Neural progenitor cell (in vitro differentiated cells): ENCODE results near the gene EPHB1. TPM values are rescaled to one million over a fixed set of nuclear protein-coding genes. Genes with fewer than 3 reads are reported as not detected.

ENCODE experiments used
- DNase-seq: peaks from one replicate; pipeline ENCODE4 v3.0.0-alpha.2; 2016; ENCODE audit warnings: low spot score
- H2AFZ ChIP-seq: fragments of 200-600 bp; sonication (generic); replicated peaks from 2 replicates; pipeline ENCODE4 v1.6.1; 2016; ENCODE audit warnings: antibody characterized with exemption
- H3F3A ChIP-seq: fragments of 200-600 bp; sonication (generic); 2 replicates; pipeline ENCODE4 v1.6.1; 2016; ENCODE audit warnings: antibody characterized with exemption, low read depth
- H3K27ac ChIP-seq: fragments of 200-600 bp; sonication (generic); 2 replicates; pipeline ENCODE4 v1.5.1; 2016; ENCODE audit warnings: mild to moderate bottlenecking
- H3K27me3 ChIP-seq: fragments of 200-600 bp; sonication (generic); 2 replicates; pipeline ENCODE4 v1.6.1; 2016; ENCODE audit warnings: mild to moderate bottlenecking, moderate library complexity
- H3K36me3 ChIP-seq: fragments of 200-600 bp; sonication (generic); 2 replicates; pipeline ENCODE4 v1.5.1; 2016
- H3K4me1 ChIP-seq: fragments of 200-600 bp; sonication (generic); 2 replicates; pipeline ENCODE4 v1.6.1; 2016; ENCODE audit warnings: mixed run types
- H3K4me2 ChIP-seq: fragments of 200-600 bp; sonication (generic); 2 replicates; pipeline ENCODE4 v1.6.1; 2016
- H3K4me3 ChIP-seq: fragments of 200-600 bp; sonication (generic); 2 replicates; pipeline ENCODE4 v1.5.1; 2016
- H3K79me2 ChIP-seq: fragments of 200-600 bp; sonication (generic); 2 replicates; pipeline ENCODE4 v1.6.1; 2016; ENCODE audit warnings: low read depth
- H3K9ac ChIP-seq: fragments of 200-600 bp; sonication (generic); 2 replicates; pipeline ENCODE4 v1.6.1; 2016
- H3K9me3 ChIP-seq: fragments of 200-600 bp; sonication (generic); 2 replicates; pipeline ENCODE4 v1.5.1; 2016; ENCODE audit warnings: low read depth
- H4K20me1 ChIP-seq: fragments of 200-600 bp; sonication (generic); 2 replicates; pipeline ENCODE4 v1.6.1; 2016; ENCODE audit warnings: low read depth
- H3K27ac Mint-ChIP-seq: 3 replicates; pipeline ENCODE4 v1.8.0; 2021; ENCODE audit warnings: mixed read lengths
- H3K27me3 Mint-ChIP-seq: 2 replicates; pipeline ENCODE4 v1.8.0; 2022; ENCODE audit warnings: low read depth, mild to moderate bottlenecking, inconsistent platforms, moderate library complexity, mixed read lengths; ENCODE audit not compliant: insufficient read depth
- H3K36me3 Mint-ChIP-seq: 3 replicates; pipeline ENCODE4 v1.8.0; 2021; ENCODE audit warnings: mixed read lengths
- H3K4me1 Mint-ChIP-seq: 3 replicates; pipeline ENCODE4 v1.8.0; 2021; ENCODE audit warnings: mixed read lengths
- H3K4me3 Mint-ChIP-seq: 3 replicates; pipeline ENCODE4 v1.8.0; 2021; ENCODE audit warnings: mild to moderate bottlenecking, moderate library complexity, mixed read lengths
- H3K9me3 Mint-ChIP-seq: 3 replicates; pipeline ENCODE4 v1.8.0; 2020; ENCODE audit warnings: mixed read lengths
- EZH2 ChIP-seq: fragments of 200-600 bp; sonication (generic); IDR thresholded peaks from 2 replicates; pipeline ENCODE4 v1.6.1; 2017; ENCODE audit warnings: antibody characterized with exemption, mild to moderate bottlenecking, moderate library complexity
- EZH2phosphoT487 ChIP-seq: fragments of 200-600 bp; sonication (generic); IDR thresholded peaks from 2 replicates; pipeline ENCODE4 v1.6.1; 2017; ENCODE audit warnings: antibody characterized with exemption
- total RNA-seq: library from RNA; depleted of rRNA; stranded (reverse); fragments of >200 nt; gene quantifications from 2 replicates; pipeline ENCODE4 v1.2.3, GENCODE V29; 2015; ENCODE audit warnings: low replicate concordance
- TF ChIP-seq, protein P1 (sequence below): fragments of 200-600 bp; sonication (generic); IDR thresholded peaks from 2 replicates; pipeline ENCODE4 v1.5.1; 2017; ENCODE audit warnings: antibody characterized with exemption, mild to moderate bottlenecking

EPHB1 gene
- total RNA-seq, 1 donor from 2014 or later, result 9.1 TPM

DNA sequence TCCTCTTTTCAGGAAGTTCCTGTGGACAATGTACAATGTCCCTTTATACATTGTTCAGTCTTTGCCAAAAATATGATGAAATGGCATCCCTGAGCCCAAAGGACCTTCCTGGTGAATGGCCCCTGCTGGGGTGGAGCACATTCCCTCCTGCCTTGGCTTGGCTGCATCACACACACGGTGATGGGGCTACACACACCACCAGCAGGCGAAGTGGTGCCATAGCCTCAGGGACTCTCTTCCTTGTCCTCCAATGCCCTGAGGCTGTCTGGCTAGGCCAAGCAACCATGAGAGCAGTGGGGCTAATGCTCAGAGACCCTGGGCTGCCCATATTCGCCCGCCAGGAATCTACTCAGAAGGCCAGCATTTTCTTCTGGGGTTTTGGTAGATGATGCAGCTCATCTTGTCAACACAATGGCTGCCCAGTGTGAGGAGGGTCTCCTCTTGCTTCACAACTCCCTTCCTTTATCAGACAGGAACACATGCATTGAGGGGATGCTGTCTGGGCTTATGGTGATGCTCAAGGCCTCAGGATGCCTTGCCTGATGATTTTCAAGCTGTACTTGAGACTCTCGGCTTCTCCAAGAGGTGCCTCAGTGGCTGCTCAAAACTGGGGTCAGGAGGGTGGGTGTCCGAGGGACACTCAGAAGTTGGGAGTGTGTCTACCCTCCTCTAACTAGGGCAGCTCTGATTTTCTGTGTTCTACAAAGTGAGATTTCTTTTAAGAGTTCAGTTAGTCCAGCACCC is 40.9 kb upstream of the EPHB1 start:
- H3K4me1 Mint-ChIP-seq, result no peaks in the 10 kb centered on the region

DNA sequence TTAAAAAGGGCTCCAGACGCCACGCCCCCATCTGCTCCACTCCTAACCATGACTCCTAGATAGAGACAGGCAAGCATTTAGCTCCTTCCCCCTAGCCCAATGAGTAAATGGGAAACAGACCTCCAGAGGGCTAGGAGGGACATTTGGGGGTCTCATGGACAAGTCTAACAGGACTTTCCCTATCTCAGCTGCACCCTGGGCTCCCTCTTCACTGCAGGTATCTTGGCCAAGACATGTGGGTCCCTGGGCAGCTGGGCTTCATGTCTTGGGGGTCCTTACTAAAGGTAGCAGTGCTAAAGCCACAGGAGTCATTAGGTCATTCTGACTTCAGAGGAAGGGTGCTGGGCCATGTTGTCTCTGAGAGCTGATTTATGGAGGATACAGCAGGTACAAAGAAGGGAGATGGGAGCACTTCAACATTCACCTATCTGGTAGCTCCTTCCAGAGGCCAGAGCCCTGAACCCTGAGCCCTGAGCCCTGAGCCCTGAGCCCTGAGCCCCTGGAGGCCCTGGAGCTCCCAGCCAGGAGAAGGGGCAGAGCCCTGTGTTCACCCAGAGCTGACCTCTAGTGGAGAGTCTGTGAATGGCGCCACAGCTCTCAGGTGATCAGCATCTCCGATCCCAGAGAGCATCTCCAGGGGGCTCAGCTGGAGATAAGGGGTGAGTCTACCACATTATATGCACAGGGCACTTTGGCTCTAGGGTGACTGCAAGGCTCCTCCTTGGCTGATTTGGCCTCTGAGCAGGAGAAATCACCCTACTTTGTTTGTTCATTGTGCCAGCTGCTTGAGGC is 40.1 kb upstream of the EPHB1 start:
- no peaks in the 10 kb centered on the region for H4K20me1 ChIP-seq
- no peak overlapping the region for H3K9ac ChIP-seq
- peaks cover 10% of the 10 kb centered on the region for H3K27me3 ChIP-seq
- Mint-ChIP-seq H3K4me3 (no peak overlapping the region), H3K27me3 (peaks cover 6% of the 10 kb centered on the region), H3K4me1 (no peaks in the 10 kb centered on the region), H3K9me3 (no peaks in the 10 kb centered on the region), H3K27ac (no peak overlapping the region), H3K36me3 (no peaks in the 10 kb centered on the region)
- no peak overlapping the region for H3K4me3 ChIP-seq
- TF ChIP-seq, protein P1, sequence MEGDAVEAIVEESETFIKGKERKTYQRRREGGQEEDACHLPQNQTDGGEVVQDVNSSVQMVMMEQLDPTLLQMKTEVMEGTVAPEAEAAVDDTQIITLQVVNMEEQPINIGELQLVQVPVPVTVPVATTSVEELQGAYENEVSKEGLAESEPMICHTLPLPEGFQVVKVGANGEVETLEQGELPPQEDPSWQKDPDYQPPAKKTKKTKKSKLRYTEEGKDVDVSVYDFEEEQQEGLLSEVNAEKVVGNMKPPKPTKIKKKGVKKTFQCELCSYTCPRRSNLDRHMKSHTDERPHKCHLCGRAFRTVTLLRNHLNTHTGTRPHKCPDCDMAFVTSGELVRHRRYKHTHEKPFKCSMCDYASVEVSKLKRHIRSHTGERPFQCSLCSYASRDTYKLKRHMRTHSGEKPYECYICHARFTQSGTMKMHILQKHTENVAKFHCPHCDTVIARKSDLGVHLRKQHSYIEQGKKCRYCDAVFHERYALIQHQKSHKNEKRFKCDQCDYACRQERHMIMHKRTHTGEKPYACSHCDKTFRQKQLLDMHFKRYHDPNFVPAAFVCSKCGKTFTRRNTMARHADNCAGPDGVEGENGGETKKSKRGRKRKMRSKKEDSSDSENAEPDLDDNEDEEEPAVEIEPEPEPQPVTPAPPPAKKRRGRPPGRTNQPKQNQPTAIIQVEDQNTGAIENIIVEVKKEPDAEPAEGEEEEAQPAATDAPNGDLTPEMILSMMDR, result peak; percentile 70
- no peak for TF ChIP-seq EZH2
- no peak for TF ChIP-seq EZH2phosphoT487
- H3K4me1 ChIP-seq, result no peaks in the 10 kb centered on the region
- H3K9me3 ChIP-seq, result no peaks in the 10 kb centered on the region
- peak; percentile 65 for DNase-seq
- no peak overlapping the region for H3K4me2 ChIP-seq
- no peaks in the 10 kb centered on the region for H3F3A ChIP-seq
- H3K36me3 ChIP-seq, result no peaks in the 10 kb centered on the region
- no peaks in the 10 kb centered on the region for H3K79me2 ChIP-seq
- H3K27ac ChIP-seq, result no peak overlapping the region
- H2AFZ ChIP-seq, result no peak overlapping the region

More for the DNA sequence above, 40.9 kb upstream of the EPHB1 start:
- Histone ChIP-seq H3K27me3 (peaks cover 10% of the 10 kb centered on the region), H3K79me2 (no peaks in the 10 kb centered on the region), H3K36me3 (no peaks in the 10 kb centered on the region), H2AFZ (no peak overlapping the region), H4K20me1 (no peaks in the 10 kb centered on the region), H3K27ac (no peak overlapping the region), H3K4me2 (no peak overlapping the region), H3K9ac (no peak overlapping the region), H3K9me3 (no peaks in the 10 kb centered on the region), H3F3A (no peaks in the 10 kb centered on the region), H3K4me3 (no peak overlapping the region), H3K4me1 (no peaks in the 10 kb centered on the region)
- TF ChIP-seq EZH2, result no peak
- TF ChIP-seq, protein P1, result peak; percentile 13
- no peak for TF ChIP-seq EZH2phosphoT487
- Mint-ChIP-seq H3K9me3 (no peaks in the 10 kb centered on the region), H3K4me3 (no peak overlapping the region), H3K27ac (no peak overlapping the region), H3K27me3 (peaks cover 8% of the 10 kb centered on the region), H3K36me3 (no peaks in the 10 kb centered on the region)
- no peak for DNase-seq

DNA sequence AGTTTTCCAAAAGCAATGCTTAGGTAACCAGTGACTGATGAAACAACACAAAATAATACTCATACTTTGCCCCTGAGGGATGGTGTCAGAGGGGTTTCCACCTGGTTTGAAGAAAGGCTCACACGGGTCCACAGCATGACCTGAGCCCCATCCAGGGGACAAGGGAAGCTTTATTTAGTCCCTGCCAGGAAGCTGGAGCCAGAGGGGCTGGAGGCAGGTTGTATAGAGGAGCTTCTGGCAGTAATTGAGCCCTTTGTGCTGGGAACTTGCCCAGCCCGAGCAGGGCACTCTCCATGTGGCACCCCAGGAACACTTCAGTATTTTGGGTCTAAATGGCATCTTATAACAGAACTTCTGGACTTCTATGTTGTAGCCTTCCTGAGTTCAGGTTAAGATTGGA is 39.2 kb upstream of the EPHB1 start:
- no peak overlapping the region for H3K27ac ChIP-seq
- H3K27me3 Mint-ChIP-seq, result peaks cover 6% of the 10 kb centered on the region

More for the DNA sequence above, 39.2 kb upstream of the EPHB1 start:
- Histone ChIP-seq H3K4me1 (no peaks in the 10 kb centered on the region), H3K36me3 (no peaks in the 10 kb centered on the region), H3K4me2 (no peak overlapping the region), H3K9me3 (no peaks in the 10 kb centered on the region), H3K79me2 (no peaks in the 10 kb centered on the region), H3K9ac (no peak overlapping the region), H3K4me3 (no peak overlapping the region), H2AFZ (no peak overlapping the region), H4K20me1 (no peaks in the 10 kb centered on the region), H3F3A (no peaks in the 10 kb centered on the region), H3K27me3 (peaks cover 10% of the 10 kb centered on the region)
- Mint-ChIP-seq H3K27ac (no peak overlapping the region), H3K4me1 (no peaks in the 10 kb centered on the region), H3K36me3 (no peaks in the 10 kb centered on the region), H3K4me3 (no peak overlapping the region), H3K9me3 (no peaks in the 10 kb centered on the region)
- TF ChIP-seq EZH2phosphoT487 (no peak), EZH2 (no peak)
- TF ChIP-seq, protein P1, result no peak
- DNase-seq, result no peak
